ENCODE data around the gene COL11A2. TPM values are rescaled to one million over a fixed set of nuclear protein-coding genes. Genes with fewer than 3 reads are reported as not detected.
A peak's percentile ranks its signal among the peaks of the same experiment; 100 is the strongest.

Gene COL11A2
- total RNA-seq, 1 experiment from 2014 or later, result 3.7 TPM

DNA sequence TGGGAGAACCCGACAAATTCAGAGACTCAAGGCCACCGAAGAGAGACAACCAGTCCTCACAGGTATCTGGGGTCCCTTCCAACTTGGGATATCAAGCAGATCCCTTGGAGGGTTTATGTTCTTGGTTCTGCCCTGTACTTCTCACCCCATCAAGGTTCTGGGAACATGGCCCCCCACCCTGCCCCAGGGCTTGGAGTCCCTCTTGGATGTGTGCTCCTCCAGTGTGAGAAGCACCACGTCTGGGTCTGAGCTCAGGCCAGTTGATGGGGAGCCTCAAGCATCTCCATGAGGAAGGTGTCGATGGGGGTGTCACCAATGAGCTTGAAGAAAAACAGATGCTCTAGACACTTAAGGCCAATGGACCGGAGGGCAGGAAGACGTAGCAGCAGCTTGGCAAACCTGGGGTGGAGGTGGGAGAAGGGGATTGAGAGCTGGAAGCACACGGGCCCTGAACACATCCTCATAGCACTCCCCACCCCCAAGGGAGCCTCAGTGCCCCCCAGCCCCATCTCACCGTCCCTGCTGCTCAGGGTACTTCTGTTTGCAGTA is 2.2 kb upstream of the COL11A2 start:
- H3K9me3 Mint-ChIP-seq, result no peaks in the 10 kb centered on the region
- no peak overlapping the region for H3K27ac Mint-ChIP-seq
- no peak overlapping the region for H3K4me3 Mint-ChIP-seq
- DNase-seq (ENCODE audit: low spot score) (no peak), ATAC-seq (no peak)
- peaks cover 23% of the 10 kb centered on the region for H3K27me3 Mint-ChIP-seq (ENCODE audit: low read depth)
- peaks cover 17% of the 10 kb centered on the region for H3K36me3 Mint-ChIP-seq
- peaks cover 30% of the 10 kb centered on the region for H3K4me1 Mint-ChIP-seq
- ChIA-PET CTCF (interaction anchor here (1.6 to 1.9 kb wide), 3 partner anchors 22 to 194 kb away, joined by 3 to 10 read pairs (median 4); no protein-coding TSS in a partner anchor), POLR2A (interaction anchor here (1.4 kb wide), 1 partner anchor 223 kb away, joined by 4 read pairs; no protein-coding TSS in a partner anchor)
- no peak for TF ChIP-seq PRRX2 (CRISPR knock-in tag; IDR thresholded peaks at IDR 0.05)
- no peak for TF ChIP-seq MYBL2 (CRISPR knock-in tag; IDR thresholded peaks at IDR 0.05)
- TF ChIP-seq, protein P1, sequence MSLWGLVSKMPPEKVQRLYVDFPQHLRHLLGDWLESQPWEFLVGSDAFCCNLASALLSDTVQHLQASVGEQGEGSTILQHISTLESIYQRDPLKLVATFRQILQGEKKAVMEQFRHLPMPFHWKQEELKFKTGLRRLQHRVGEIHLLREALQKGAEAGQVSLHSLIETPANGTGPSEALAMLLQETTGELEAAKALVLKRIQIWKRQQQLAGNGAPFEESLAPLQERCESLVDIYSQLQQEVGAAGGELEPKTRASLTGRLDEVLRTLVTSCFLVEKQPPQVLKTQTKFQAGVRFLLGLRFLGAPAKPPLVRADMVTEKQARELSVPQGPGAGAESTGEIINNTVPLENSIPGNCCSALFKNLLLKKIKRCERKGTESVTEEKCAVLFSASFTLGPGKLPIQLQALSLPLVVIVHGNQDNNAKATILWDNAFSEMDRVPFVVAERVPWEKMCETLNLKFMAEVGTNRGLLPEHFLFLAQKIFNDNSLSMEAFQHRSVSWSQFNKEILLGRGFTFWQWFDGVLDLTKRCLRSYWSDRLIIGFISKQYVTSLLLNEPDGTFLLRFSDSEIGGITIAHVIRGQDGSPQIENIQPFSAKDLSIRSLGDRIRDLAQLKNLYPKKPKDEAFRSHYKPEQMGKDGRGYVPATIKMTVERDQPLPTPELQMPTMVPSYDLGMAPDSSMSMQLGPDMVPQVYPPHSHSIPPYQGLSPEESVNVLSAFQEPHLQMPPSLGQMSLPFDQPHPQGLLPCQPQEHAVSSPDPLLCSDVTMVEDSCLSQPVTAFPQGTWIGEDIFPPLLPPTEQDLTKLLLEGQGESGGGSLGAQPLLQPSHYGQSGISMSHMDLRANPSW (CRISPR knock-in tag; conservative IDR thresholded peaks at IDR 0.05; ENCODE audit: low read depth), result no peak
- TF ChIP-seq ESRRA (CRISPR knock-in tag; IDR thresholded peaks at IDR 0.05; ENCODE audit: borderline replicate concordance), result no peak
- TF ChIP-seq, protein P2, sequence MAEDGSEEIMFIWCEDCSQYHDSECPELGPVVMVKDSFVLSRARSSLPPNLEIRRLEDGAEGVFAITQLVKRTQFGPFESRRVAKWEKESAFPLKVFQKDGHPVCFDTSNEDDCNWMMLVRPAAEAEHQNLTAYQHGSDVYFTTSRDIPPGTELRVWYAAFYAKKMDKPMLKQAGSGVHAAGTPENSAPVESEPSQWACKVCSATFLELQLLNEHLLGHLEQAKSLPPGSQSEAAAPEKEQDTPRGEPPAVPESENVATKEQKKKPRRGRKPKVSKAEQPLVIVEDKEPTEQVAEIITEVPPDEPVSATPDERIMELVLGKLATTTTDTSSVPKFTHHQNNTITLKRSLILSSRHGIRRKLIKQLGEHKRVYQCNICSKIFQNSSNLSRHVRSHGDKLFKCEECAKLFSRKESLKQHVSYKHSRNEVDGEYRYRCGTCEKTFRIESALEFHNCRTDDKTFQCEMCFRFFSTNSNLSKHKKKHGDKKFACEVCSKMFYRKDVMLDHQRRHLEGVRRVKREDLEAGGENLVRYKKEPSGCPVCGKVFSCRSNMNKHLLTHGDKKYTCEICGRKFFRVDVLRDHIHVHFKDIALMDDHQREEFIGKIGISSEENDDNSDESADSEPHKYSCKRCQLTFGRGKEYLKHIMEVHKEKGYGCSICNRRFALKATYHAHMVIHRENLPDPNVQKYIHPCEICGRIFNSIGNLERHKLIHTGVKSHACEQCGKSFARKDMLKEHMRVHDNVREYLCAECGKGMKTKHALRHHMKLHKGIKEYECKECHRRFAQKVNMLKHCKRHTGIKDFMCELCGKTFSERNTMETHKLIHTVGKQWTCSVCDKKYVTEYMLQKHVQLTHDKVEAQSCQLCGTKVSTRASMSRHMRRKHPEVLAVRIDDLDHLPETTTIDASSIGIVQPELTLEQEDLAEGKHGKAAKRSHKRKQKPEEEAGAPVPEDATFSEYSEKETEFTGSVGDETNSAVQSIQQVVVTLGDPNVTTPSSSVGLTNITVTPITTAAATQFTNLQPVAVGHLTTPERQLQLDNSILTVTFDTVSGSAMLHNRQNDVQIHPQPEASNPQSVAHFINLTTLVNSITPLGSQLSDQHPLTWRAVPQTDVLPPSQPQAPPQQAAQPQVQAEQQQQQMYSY (CRISPR knock-in tag; IDR thresholded peaks at IDR 0.05), result peak; percentile 58

DNA sequence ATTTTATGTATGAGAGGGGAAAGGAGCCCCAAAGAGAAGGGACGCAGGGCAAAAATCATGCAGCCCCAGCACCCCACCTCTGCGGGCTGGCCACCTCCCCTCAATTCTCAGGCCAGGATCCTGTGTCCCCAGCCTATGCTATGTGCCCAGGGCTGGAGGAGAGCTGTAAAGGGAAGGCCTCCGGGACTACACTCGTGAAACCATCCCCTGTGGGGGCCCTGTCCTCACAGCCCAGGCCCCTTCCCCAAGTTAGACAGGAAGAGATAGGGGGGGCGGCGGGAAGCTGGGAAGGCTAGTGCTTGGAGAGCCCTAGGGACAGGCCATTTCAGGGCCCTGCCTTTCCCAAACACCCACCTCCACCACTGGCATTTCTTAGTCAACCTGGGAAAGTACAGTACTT is 1.4 kb upstream of the COL11A2 start:
- Mint-ChIP-seq H3K9me3 (no peaks in the 10 kb centered on the region), H3K27me3 (ENCODE audit: low read depth) (peaks cover 26% of the 10 kb centered on the region), H3K4me1 (peaks cover 22% of the 10 kb centered on the region), H3K27ac (no peak overlapping the region), H3K36me3 (peaks cover 17% of the 10 kb centered on the region), H3K4me3 (peak overlapping the region; percentile 72)
- TF ChIP-seq GTF2I (CRISPR knock-in tag; conservative IDR thresholded peaks at IDR 0.05), result no peak
- TF ChIP-seq, protein P3, sequence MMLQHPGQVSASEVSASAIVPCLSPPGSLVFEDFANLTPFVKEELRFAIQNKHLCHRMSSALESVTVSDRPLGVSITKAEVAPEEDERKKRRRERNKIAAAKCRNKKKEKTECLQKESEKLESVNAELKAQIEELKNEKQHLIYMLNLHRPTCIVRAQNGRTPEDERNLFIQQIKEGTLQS (CRISPR knock-in tag; conservative IDR thresholded peaks at IDR 0.05), result no peak
- TF ChIP-seq CBFB (CRISPR knock-in tag; IDR thresholded peaks at IDR 0.05; ENCODE audit: low read depth), result no peak
- no peak for TF ChIP-seq FOXK1 (CRISPR knock-in tag; IDR thresholded peaks at IDR 0.05)
- TF ChIP-seq, protein P4, sequence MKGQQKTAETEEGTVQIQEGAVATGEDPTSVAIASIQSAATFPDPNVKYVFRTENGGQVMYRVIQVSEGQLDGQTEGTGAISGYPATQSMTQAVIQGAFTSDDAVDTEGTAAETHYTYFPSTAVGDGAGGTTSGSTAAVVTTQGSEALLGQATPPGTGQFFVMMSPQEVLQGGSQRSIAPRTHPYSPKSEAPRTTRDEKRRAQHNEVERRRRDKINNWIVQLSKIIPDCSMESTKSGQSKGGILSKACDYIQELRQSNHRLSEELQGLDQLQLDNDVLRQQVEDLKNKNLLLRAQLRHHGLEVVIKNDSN (CRISPR knock-in tag; IDR thresholded peaks at IDR 0.05), result no peak
- no peak for TF ChIP-seq MXD4 (CRISPR knock-in tag; IDR thresholded peaks at IDR 0.05; ENCODE audit: borderline replicate concordance)
- TF ChIP-seq, protein P5, sequence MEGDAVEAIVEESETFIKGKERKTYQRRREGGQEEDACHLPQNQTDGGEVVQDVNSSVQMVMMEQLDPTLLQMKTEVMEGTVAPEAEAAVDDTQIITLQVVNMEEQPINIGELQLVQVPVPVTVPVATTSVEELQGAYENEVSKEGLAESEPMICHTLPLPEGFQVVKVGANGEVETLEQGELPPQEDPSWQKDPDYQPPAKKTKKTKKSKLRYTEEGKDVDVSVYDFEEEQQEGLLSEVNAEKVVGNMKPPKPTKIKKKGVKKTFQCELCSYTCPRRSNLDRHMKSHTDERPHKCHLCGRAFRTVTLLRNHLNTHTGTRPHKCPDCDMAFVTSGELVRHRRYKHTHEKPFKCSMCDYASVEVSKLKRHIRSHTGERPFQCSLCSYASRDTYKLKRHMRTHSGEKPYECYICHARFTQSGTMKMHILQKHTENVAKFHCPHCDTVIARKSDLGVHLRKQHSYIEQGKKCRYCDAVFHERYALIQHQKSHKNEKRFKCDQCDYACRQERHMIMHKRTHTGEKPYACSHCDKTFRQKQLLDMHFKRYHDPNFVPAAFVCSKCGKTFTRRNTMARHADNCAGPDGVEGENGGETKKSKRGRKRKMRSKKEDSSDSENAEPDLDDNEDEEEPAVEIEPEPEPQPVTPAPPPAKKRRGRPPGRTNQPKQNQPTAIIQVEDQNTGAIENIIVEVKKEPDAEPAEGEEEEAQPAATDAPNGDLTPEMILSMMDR (IDR thresholded peaks at IDR 0.05), result no peak
- no peak for TF ChIP-seq ZNF232 (CRISPR knock-in tag; IDR thresholded peaks at IDR 0.05)
- TF ChIP-seq, protein P2 (CRISPR knock-in tag; IDR thresholded peaks at IDR 0.05), result no peak
- no peak for ATAC-seq
- ChIA-PET POLR2A (interaction anchor here (0.5 to 0.9 kb wide), 2 partner anchors 11 to 77 kb away, joined by 3 read pairs; partner anchors contain the start of gene HSD17B8), CTCF (interaction anchor here (0.7 to 1.9 kb wide), 8 partner anchors 11 to 260 kb away, joined by 3 to 10 read pairs (median 4); partner anchors contain the start of genes HSD17B8 and RING1)
- DNase-seq (ENCODE audit: low spot score), result no peak
